ENCODE data around the gene USP6NL. TPM values are rescaled to one million over a fixed set of nuclear protein-coding genes. Genes with fewer than 3 reads are reported as not detected.

The USP6NL gene
- total and polyA plus RNA-seq, 2 of the 13 experiments (the other 11 are each of a cell fraction or from before 2014, with no cell fraction given): 10.5 to 22.9 TPM

GRCh38 chr10:11610826-11611247 is 613 bp downstream of the USP6NL start (continued):
- TF ChIP-seq ZHX2 (IDR thresholded peaks at IDR 0.05; ENCODE audit: low read depth): no peak
- 0 out of 2 replicates have a peak, but pooled peaks have one; percentile 52 for TF ChIP-seq ZHX2 (CRISPR knock-in tag; IDR thresholded peaks at IDR 0.05; ENCODE audit: borderline replicate concordance)
- TF ChIP-seq FOXO1 (CRISPR knock-in tag; IDR thresholded peaks at IDR 0.05): no peak
- TF ChIP-seq ZSCAN5A (CRISPR knock-in tag; IDR thresholded peaks at IDR 0.05; ENCODE audit: borderline replicate concordance): no peak

Measured in HepG2 (cell line).